Measurements from ENCODE around the gene OR2T29. TPM values are rescaled to one million over a fixed set of nuclear protein-coding genes. Genes with fewer than 3 reads are reported as not detected.
"Not testable (repeated sequence)": the region's sequence is repeated elsewhere in the genome, so short reads cannot be mapped to it uniquely, and the experiment has no call there.

OR2T29 gene
- total RNA-seq, 1 donor from 2014 or later, result not detected

DNA sequence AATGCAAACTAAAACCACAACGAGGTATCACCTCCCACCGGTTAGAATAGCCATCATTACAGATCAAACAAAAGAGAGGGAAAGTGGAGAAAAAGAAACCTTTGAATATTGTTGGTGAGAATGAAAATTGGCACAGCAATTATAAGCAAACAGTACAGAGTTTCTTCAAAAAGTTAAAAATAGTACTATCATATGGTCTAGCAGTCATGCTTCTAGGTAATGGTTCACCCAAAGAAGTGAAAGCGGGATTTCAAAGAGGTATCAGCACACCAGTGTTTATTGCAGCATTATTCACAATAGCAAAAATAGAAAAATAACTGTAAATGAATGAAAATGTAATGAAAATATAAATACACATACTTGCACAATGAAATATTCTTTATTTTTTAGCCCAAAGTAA lies 26.8 kb upstream of the OR2T29 start:
- Mint-ChIP-seq H3K9me3 (ENCODE audit: unreplicated experiment) (peaks cover 3% of the 10 kb centered on the region), H3K4me1 (ENCODE audit: low read depth, unreplicated experiment) (no peaks in the 10 kb centered on the region), H3K4me3 (ENCODE audit: unreplicated experiment) (no peak overlapping the region), H3K36me3 (ENCODE audit: low read depth, unreplicated experiment) (no peaks in the 10 kb centered on the region), H3K27ac (ENCODE audit: unreplicated experiment) (no peak overlapping the region), H3K27me3 (ENCODE audit: low read depth, unreplicated experiment) (no peaks in the 10 kb centered on the region)
- Histone ChIP-seq H3K4me1 (ENCODE audit: insufficient read depth, low read length) (no peaks in the 10 kb centered on the region), H3K36me3 (ENCODE audit: insufficient read depth, low read length) (no peaks in the 10 kb centered on the region), H3K4me2 (ENCODE audit: low read length) (no peak overlapping the region), H4K20me1 (ENCODE audit: insufficient read depth, low read length) (no peaks in the 10 kb centered on the region), H3K79me2 (ENCODE audit: insufficient read depth, low read length) (no peaks in the 10 kb centered on the region), H3K9ac (ENCODE audit: low read length) (no peak overlapping the region), H3K4me3 (ENCODE audit: insufficient read depth, low read depth, low read length) (no peak overlapping the region), H3K27me3 (ENCODE audit: insufficient read depth, low read length) (no peaks in the 10 kb centered on the region), H2AFZ (ENCODE audit: low read depth, low read length) (no peak overlapping the region), H3K9me3 (ENCODE audit: insufficient read depth, low read depth, low read length) (peaks cover 12% of the 10 kb centered on the region), H3K27ac (ENCODE audit: low read depth, low read length) (no peak overlapping the region)
- TF ChIP-seq, protein P1, sequence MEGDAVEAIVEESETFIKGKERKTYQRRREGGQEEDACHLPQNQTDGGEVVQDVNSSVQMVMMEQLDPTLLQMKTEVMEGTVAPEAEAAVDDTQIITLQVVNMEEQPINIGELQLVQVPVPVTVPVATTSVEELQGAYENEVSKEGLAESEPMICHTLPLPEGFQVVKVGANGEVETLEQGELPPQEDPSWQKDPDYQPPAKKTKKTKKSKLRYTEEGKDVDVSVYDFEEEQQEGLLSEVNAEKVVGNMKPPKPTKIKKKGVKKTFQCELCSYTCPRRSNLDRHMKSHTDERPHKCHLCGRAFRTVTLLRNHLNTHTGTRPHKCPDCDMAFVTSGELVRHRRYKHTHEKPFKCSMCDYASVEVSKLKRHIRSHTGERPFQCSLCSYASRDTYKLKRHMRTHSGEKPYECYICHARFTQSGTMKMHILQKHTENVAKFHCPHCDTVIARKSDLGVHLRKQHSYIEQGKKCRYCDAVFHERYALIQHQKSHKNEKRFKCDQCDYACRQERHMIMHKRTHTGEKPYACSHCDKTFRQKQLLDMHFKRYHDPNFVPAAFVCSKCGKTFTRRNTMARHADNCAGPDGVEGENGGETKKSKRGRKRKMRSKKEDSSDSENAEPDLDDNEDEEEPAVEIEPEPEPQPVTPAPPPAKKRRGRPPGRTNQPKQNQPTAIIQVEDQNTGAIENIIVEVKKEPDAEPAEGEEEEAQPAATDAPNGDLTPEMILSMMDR (IDR thresholded peaks at IDR 0.05; ENCODE audit: insufficient read depth, low read depth, low read length), result no peak
- no peak for TF ChIP-seq EZH2 (IDR thresholded peaks at IDR 0.05; ENCODE audit: insufficient read depth, low read length)
- DNase-seq (ENCODE audit: low read depth), result no peak
- FAIRE-seq, result no peak

DNA sequence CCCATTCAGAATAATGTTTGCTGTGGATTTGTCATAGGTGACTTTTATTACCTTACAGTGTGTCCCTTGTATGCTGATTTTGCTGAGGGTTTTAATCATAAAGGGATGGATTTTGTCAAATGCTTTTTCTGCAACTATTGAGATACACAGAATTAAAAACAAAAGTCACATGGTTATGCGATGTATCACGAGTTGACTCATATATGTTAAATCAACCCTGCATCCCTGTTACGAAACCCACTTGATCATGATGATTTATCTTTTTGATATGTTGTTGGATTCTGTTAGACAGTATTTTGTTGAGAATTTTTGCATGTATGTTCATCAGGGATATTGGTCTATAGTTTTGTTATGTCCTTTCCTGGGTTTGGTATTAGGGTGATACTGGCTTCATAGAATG lies 22.7 kb upstream of the OR2T29 start:
- no peak overlapping the region for H3K4me3 ChIP-seq (ENCODE audit: insufficient read depth, low read depth, low read length)
- no peak overlapping the region for H3K4me3 Mint-ChIP-seq (ENCODE audit: unreplicated experiment)
- H3K36me3 Mint-ChIP-seq (ENCODE audit: low read depth, unreplicated experiment), result no peaks in the 10 kb centered on the region
- no peaks in the 10 kb centered on the region for H3K79me2 ChIP-seq (ENCODE audit: insufficient read depth, low read length)
- no peak overlapping the region for H3K27ac ChIP-seq (ENCODE audit: low read depth, low read length)
- FAIRE-seq (no peak), DNase-seq (ENCODE audit: low read depth) (no peak)
- no peak overlapping the region for H3K4me2 ChIP-seq (ENCODE audit: low read length)
- TF ChIP-seq, protein P1 (IDR thresholded peaks at IDR 0.05; ENCODE audit: insufficient read depth, low read depth, low read length), result no peak
- TF ChIP-seq EZH2 (IDR thresholded peaks at IDR 0.05; ENCODE audit: insufficient read depth, low read length), result no peak
- H3K9me3 Mint-ChIP-seq (ENCODE audit: unreplicated experiment), result peaks cover 2% of the 10 kb centered on the region
- no peaks in the 10 kb centered on the region for H3K4me1 Mint-ChIP-seq (ENCODE audit: low read depth, unreplicated experiment)
- H3K9ac ChIP-seq (ENCODE audit: low read length), result no peak overlapping the region
- no peaks in the 10 kb centered on the region for H3K27me3 Mint-ChIP-seq (ENCODE audit: low read depth, unreplicated experiment)
- no peaks in the 10 kb centered on the region for H3K9me3 ChIP-seq (ENCODE audit: insufficient read depth, low read depth, low read length)
- no peaks in the 10 kb centered on the region for H4K20me1 ChIP-seq (ENCODE audit: insufficient read depth, low read length)
- H2AFZ ChIP-seq (ENCODE audit: low read depth, low read length), result no peak overlapping the region
- H3K36me3 ChIP-seq (ENCODE audit: insufficient read depth, low read length), result no peaks in the 10 kb centered on the region
- H3K27me3 ChIP-seq (ENCODE audit: insufficient read depth, low read length), result no peaks in the 10 kb centered on the region
- H3K27ac Mint-ChIP-seq (ENCODE audit: unreplicated experiment), result no peak overlapping the region
- no peaks in the 10 kb centered on the region for H3K4me1 ChIP-seq (ENCODE audit: insufficient read depth, low read length)

- H3K4me1 ChIP-seq (ENCODE audit: insufficient read depth, low read length), result no peaks in the 10 kb centered on the region
- H3K79me2 ChIP-seq (ENCODE audit: insufficient read depth, low read length), result no peaks in the 10 kb centered on the region
- H3K9ac ChIP-seq (ENCODE audit: low read length), result no peak overlapping the region
- no peak for TF ChIP-seq EZH2 (IDR thresholded peaks at IDR 0.05; ENCODE audit: insufficient read depth, low read length)
- TF ChIP-seq, protein P1 (IDR thresholded peaks at IDR 0.05; ENCODE audit: insufficient read depth, low read depth, low read length), result no peak
- FAIRE-seq (no peak), DNase-seq (ENCODE audit: low read depth) (no peak)
- H3K4me1 Mint-ChIP-seq (ENCODE audit: low read depth, unreplicated experiment), result no peaks in the 10 kb centered on the region
- no peak overlapping the region for H3K4me2 ChIP-seq (ENCODE audit: low read length)
- H3K36me3 Mint-ChIP-seq (ENCODE audit: low read depth, unreplicated experiment), result no peaks in the 10 kb centered on the region
- H3K27ac ChIP-seq (ENCODE audit: low read depth, low read length), result no peak overlapping the region
- no peak overlapping the region for H3K27ac Mint-ChIP-seq (ENCODE audit: unreplicated experiment)
- H3K27me3 ChIP-seq (ENCODE audit: insufficient read depth, low read length), result no peaks in the 10 kb centered on the region
- no peaks in the 10 kb centered on the region for H3K9me3 ChIP-seq (ENCODE audit: insufficient read depth, low read depth, low read length)
- H3K9me3 Mint-ChIP-seq (ENCODE audit: unreplicated experiment), result peaks cover 7% of the 10 kb centered on the region
- H3K36me3 ChIP-seq (ENCODE audit: insufficient read depth, low read length), result no peaks in the 10 kb centered on the region
- H3K4me3 Mint-ChIP-seq (ENCODE audit: unreplicated experiment), result no peak overlapping the region
- no peaks in the 10 kb centered on the region for H3K27me3 Mint-ChIP-seq (ENCODE audit: low read depth, unreplicated experiment)
- no peak overlapping the region for H2AFZ ChIP-seq (ENCODE audit: low read depth, low read length)
- no peak overlapping the region for H3K4me3 ChIP-seq (ENCODE audit: insufficient read depth, low read depth, low read length)
- no peaks in the 10 kb centered on the region for H4K20me1 ChIP-seq (ENCODE audit: insufficient read depth, low read length)
Observed at GRCh38 chr1:248576260-248576980, 13.8 kb upstream of the OR2T29 start.

- not testable (repeated sequence) for H3K4me2 ChIP-seq (ENCODE audit: low read length); FAIRE-seq; H3K9ac ChIP-seq (ENCODE audit: low read length); H3K4me3 Mint-ChIP-seq (ENCODE audit: unreplicated experiment); H2AFZ ChIP-seq (ENCODE audit: low read depth, low read length); H4K20me1 ChIP-seq (ENCODE audit: insufficient read depth, low read length); H3K36me3 Mint-ChIP-seq (ENCODE audit: low read depth, unreplicated experiment); H3K27ac Mint-ChIP-seq (ENCODE audit: unreplicated experiment); H3K9me3 ChIP-seq (ENCODE audit: insufficient read depth, low read depth, low read length); H3K27me3 ChIP-seq (ENCODE audit: insufficient read depth, low read length); DNase-seq (ENCODE audit: low read depth); H3K27ac ChIP-seq (ENCODE audit: low read depth, low read length); H3K79me2 ChIP-seq (ENCODE audit: insufficient read depth, low read length); H3K4me1 ChIP-seq (ENCODE audit: insufficient read depth, low read length); H3K4me3 ChIP-seq (ENCODE audit: insufficient read depth, low read depth, low read length); H3K36me3 ChIP-seq (ENCODE audit: insufficient read depth, low read length); H3K4me1 Mint-ChIP-seq (ENCODE audit: low read depth, unreplicated experiment); H3K9me3 Mint-ChIP-seq (ENCODE audit: unreplicated experiment); H3K27me3 Mint-ChIP-seq (ENCODE audit: low read depth, unreplicated experiment)
Observed at GRCh38 chr1:248574657-248575056, 12.1 kb upstream of the OR2T29 start, which contains the start of gene OR2T34. TSS of gene OR2T34 (minus strand) at chr1:248574757. CDS start at chr1:248574757, 0 bp downstream.

Data from astrocyte (in vitro differentiated cells and primary cell).